Breast epithelium (tissue), 4 donors: ENCODE data around the gene LORICRIN. TPM values are rescaled to one million over a fixed set of nuclear protein-coding genes. Genes with fewer than 3 reads are reported as not detected.

Experiments used
- DNase-seq, 2 donors: peaks; one replicate each; pipeline ENCODE4 v3.0.0-alpha.2; 2019; ENCODE audit warnings: low spot score in 2 of 2
- H3K27ac ChIP-seq, 2 donors: fragments of 200-600 bp; sonication (generic) in 1 of 2; one replicate each; pipeline ENCODE4 v1.5.1; 2016 to 2019; ENCODE audit warnings: mild to moderate bottlenecking in 1 of 2
- H3K27me3 ChIP-seq, 2 donors: fragments of 200-600 bp; sonication (generic) in 1 of 2; one replicate each; pipeline versions ENCODE4 v1.5.1 to v1.6.0; 2017 to 2019; ENCODE audit warnings: control low read depth in 1 of 2, mild to moderate bottlenecking in 1 of 2
- H3K36me3 ChIP-seq: fragments of 200-600 bp; one replicate; pipeline ENCODE4 v1.5.1; 2019
- H3K4me1 ChIP-seq, 2 donors: fragments of 200-600 bp; sonication (generic); one replicate each; pipeline ENCODE4 v1.5.1; 2016 to 2019; ENCODE audit warnings: control low read depth in 1 of 2
- H3K4me3 ChIP-seq, 3 donors: fragments of 200-600 bp; sonication (generic); 1 replicate in 2 of 3; 2 replicates in 1 of 3; pipeline ENCODE4 v1.5.1; 2016 to 2019; ENCODE audit warnings: mild to moderate bottlenecking in 3 of 3, moderate library complexity in 2 of 3
- H3K9me3 ChIP-seq, 2 donors: fragments of 200-600 bp; sonication (generic) in 1 of 2; one replicate each; pipeline ENCODE4 v1.5.1; 2016 to 2019; ENCODE audit warnings: control low read depth in 1 of 2
- CTCF ChIP-seq, 3 donors: fragments of 450-650 bp; IDR thresholded peaks; one replicate each; pipeline ENCODE4 v1.5.1; 2016 to 2017; ENCODE audit warnings: antibody characterized with exemption in 3 of 3, mild to moderate bottlenecking in 3 of 3, moderate library complexity in 3 of 3
- POLR2A ChIP-seq: fragments of 450-650 bp; IDR thresholded peaks from one replicate; pipeline ENCODE4 v1.6.1; 2016; ENCODE audit warnings: antibody characterized with exemption, mild to moderate bottlenecking, moderate library complexity
- POLR2AphosphoS5 ChIP-seq, 3 donors: sonication (generic); formaldehyde crosslinking; IDR thresholded peaks; one replicate each; pipeline ENCODE4 v1.6.1; 2017; ENCODE audit warnings: antibody characterized with exemption in 3 of 3
- intact Hi-C: fragments of 100-400 bp; cut with DNase I; formaldehyde crosslinking; loops from one replicate; pipeline ENCODE4 v1.15.1; 2023; ENCODE audit warnings: low total_unique reads
- total RNA-seq, 3 donors: library from RNA; depleted of rRNA; stranded (reverse); fragments of >200 nt; gene quantifications; one replicate each; pipeline ENCODE4 v1.1.0, GENCODE V29; 2016

Gene LORICRIN
- total RNA-seq, 3 donors from 2014 or later = not detected

- no peak for DNase-seq
- no peak overlapping the region for H3K27ac ChIP-seq
- no peak overlapping the region for H3K4me3 ChIP-seq
- no peaks in the 10 kb centered on the region for H3K36me3 ChIP-seq
- H3K27me3 ChIP-seq = peaks cover 0 to 32% of the 10 kb centered on the region in 2 donors
- H3K9me3 ChIP-seq = no peaks in the 10 kb centered on the region
- intact Hi-C loops = no loop called here
- TF ChIP-seq CTCF (IDR thresholded peaks at IDR 0.05) (no peak), POLR2AphosphoS5 (IDR thresholded peaks at IDR 0.05) (no peak), POLR2A (no peak)
- H3K4me1 ChIP-seq = no peaks in the 10 kb centered on the region
These were observed 6.0 kb downstream of the LORICRIN start for GRCh38 chr1:153265457-153265856.

GRCh38 chr1:153271711-153272110 lies 12.2 kb downstream of the LORICRIN start:
- no peak for DNase-seq
- no peaks in the 10 kb centered on the region for H3K9me3 ChIP-seq
- intact Hi-C loops = no loop called here
- H3K36me3 ChIP-seq = no peaks in the 10 kb centered on the region
- TF ChIP-seq CTCF (IDR thresholded peaks at IDR 0.05) = no peak
- TF ChIP-seq POLR2A = no peak
- TF ChIP-seq POLR2AphosphoS5 (IDR thresholded peaks at IDR 0.05) = no peak
- no peaks in the 10 kb centered on the region for H3K4me1 ChIP-seq
- peaks cover 0 to 2% of the 10 kb centered on the region in 2 donors for H3K27me3 ChIP-seq
- H3K4me3 ChIP-seq = no peak overlapping the region
- no peak overlapping the region for H3K27ac ChIP-seq

- H3K4me1 ChIP-seq = no peaks in the 10 kb centered on the region
- DNase-seq = no peak
- H3K9me3 ChIP-seq = no peaks in the 10 kb centered on the region
- no peak overlapping the region for H3K4me3 ChIP-seq
- intact Hi-C loops = no loop called here
- H3K27me3 ChIP-seq = no peaks in the 10 kb centered on the region
- H3K36me3 ChIP-seq = no peaks in the 10 kb centered on the region
- no peak for TF ChIP-seq CTCF (IDR thresholded peaks at IDR 0.05)
- TF ChIP-seq POLR2A = no peak
- no peak for TF ChIP-seq POLR2AphosphoS5 (IDR thresholded peaks at IDR 0.05)
- no peak overlapping the region for H3K27ac ChIP-seq
These were observed 12.7 kb downstream of the LORICRIN start for GRCh38 chr1:153272186-153272585.

GRCh38 chr1:153277852-153278251 lies 18.4 kb downstream of the LORICRIN start:
- TF ChIP-seq CTCF (IDR thresholded peaks at IDR 0.05) (peak in 2 of 3 donors; percentile 33 to 34), POLR2A (no peak), POLR2AphosphoS5 (IDR thresholded peaks at IDR 0.05) (no peak)
- Histone ChIP-seq H3K4me1 (no peaks in the 10 kb centered on the region), H3K36me3 (no peaks in the 10 kb centered on the region), H3K27ac (no peak overlapping the region), H3K27me3 (no peaks in the 10 kb centered on the region), H3K4me3 (no peak overlapping the region), H3K9me3 (no peaks in the 10 kb centered on the region)
- no peak for DNase-seq
- intact Hi-C loops = no loop called here

GRCh38 chr1:153288634-153289275 lies 29.3 kb downstream of the LORICRIN start:
- no peak overlapping the region for H3K27ac ChIP-seq
- H3K36me3 ChIP-seq = no peaks in the 10 kb centered on the region
- TF ChIP-seq CTCF (IDR thresholded peaks at IDR 0.05) = no peak
- no peak for TF ChIP-seq POLR2AphosphoS5 (IDR thresholded peaks at IDR 0.05)
- TF ChIP-seq POLR2A = no peak
- H3K27me3 ChIP-seq = peaks cover 0 to 7% of the 10 kb centered on the region in 2 donors
- no peak for DNase-seq
- H3K9me3 ChIP-seq = no peaks in the 10 kb centered on the region
- H3K4me3 ChIP-seq = no peak overlapping the region
- intact Hi-C loops = no loop called here
- H3K4me1 ChIP-seq = no peaks in the 10 kb centered on the region
